NCI-H2171 (cell line): Measurements from ENCODE around the gene TMTC2.

Experiments
- DNase-seq: peaks from one replicate; lab custom pipeline; 2025; lab: John Stamatoyannopoulos, UW

The TMTC2 gene

DNA sequence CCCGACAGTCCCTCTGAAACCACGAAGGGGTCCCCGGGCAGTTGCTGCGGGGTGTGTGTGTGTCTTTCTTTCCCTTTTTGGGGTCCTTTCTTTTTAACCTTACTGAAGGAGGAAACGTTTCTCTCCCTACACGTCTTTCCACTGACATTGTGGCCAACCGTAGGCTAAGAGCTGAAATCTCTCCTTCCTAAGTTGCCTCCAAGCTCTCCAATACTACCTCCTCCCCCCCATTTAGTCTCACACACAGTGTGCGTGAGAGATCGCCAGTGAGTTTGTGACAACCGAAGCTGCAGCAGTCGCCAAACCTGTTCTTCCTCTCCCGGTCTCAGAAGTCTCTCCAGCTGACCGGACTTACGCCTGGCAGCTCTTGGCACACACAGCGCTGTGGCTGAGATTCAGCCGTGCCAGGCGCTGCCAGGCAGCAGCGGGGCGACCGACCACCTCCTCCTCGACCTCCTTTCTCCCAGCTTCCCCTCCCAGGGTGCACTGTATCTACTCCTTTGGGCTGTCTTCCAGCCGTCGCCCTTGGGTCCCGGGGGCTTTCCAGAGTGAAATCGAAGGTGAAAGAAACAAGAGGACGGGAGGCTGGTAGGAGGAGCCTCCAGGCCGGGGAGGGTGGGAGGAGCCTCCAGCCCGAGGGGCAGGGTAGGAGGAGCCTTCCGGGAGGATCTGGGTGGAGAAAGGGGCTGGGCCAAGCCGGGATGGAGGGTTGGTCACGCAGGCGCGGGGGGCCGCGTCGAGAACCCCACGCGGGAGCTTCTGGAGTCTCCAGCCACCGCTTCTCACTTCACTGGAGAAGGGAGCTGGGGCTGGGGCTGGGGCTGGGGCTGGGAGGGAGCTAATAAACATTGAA is at the start of gene TMTC2:
TSS of gene TMTC2 (plus strand) at position 739 of the 853 bp plus-strand sequence.
- DNase-seq, result peak; percentile 92

DNA sequence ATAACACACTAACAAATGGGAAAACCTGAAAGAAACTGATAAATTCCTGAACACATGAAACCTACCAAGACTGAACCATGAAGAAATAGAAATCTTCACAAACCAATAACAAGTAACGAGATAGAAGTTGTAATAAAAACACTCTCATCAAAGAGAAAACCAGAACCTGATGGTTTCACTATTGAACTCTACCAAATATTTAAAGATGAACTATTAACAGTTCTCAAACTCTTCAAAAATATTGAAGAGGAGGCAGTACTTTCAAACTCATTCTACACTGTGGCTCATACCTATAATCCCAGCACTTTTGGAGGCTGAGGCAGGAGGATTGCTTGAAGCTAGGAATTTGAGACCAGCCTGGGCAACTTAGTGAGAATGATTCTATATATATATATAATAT is 48.4 kb upstream of the TMTC2 start:
- DNase-seq, result no peak

DNA sequence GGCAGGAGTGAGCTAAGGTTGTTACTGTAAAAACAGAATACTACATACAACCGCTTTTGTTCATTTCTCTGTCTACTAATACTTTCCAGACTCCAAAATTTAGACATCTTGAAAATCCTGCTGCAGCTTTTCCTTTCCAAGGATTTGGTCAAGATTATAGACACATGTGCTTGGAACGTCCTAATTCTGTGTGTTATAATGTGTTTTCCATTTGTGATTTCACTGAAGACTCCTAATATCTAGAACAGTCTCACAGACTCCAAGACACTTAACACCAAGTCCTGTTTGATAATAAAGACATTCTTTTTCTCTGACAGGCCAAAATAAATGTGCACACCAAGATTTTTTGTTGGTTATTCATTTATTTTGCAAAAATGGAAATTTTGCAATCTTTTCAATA is 41.8 kb upstream of the TMTC2 start:
- no peak for DNase-seq

DNA sequence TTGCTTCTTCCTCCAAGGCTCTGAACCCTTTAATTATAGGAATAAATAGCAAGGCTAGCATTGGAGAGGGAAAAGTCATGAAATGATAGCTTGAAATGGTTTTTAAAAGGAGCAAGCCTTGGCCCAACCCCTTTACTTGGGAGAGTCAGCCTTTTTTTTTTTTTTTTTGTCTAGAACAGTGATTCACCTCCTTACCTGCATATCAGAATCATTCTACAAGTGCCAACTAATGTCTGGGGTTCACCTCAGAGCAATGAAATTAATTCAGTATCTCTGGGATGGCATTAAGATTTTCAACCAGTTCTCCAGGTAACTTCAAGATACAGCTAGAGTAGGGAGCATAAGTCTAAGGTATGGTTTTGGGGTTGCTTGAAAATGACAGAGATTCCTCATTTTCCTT is 41.3 kb upstream of the TMTC2 start:
- no peak for DNase-seq

DNA sequence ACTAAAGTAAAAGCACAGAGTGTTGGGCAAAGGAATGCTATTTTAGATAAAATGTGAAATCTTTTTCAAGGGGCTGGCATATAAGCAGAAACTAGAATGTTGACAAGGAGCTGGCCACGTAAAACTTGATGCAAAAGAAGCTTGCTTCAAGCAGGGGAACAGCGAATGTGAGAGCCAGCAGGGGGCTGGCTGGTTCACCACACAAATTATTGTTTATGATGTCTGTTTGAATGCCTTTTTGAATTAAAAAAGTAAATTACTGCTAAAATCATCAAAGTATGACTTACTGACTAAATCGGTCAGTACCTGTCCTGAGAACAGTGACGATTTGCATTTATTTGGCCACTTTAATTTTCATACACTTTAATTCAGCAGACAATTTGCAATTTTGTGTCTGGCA is 38.9 kb upstream of the TMTC2 start:
- DNase-seq, result no peak

DNA sequence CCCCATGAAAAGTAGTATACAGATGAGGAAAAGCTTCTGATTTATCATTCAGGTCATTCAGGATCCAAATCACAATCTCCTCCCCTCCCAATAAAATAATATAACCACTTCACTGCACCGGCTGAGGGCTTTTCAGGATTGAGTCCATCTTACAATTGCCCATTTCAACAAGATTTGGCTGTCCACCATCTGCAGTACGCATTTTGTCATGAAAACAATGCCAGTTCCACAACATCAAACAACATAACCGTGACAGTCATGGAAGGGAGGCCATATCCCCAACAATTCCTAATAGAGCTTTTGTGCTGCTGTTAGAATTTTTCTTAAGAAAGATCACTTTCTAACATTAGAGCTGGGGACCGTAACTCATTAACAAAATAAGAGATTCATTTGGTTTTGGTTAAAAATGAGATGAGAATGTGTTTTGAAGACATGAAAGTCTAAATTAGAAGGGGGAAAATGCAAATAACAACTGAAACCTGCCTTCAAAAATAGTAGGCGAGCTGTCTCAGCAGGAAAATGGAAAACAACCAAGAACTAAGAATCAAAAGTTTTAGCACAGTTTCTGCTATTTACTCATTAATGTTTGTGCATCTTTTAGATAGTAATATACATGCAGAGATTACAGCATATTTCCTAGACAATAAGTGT is 38.3 kb upstream of the TMTC2 start:
- no peak for DNase-seq

DNA sequence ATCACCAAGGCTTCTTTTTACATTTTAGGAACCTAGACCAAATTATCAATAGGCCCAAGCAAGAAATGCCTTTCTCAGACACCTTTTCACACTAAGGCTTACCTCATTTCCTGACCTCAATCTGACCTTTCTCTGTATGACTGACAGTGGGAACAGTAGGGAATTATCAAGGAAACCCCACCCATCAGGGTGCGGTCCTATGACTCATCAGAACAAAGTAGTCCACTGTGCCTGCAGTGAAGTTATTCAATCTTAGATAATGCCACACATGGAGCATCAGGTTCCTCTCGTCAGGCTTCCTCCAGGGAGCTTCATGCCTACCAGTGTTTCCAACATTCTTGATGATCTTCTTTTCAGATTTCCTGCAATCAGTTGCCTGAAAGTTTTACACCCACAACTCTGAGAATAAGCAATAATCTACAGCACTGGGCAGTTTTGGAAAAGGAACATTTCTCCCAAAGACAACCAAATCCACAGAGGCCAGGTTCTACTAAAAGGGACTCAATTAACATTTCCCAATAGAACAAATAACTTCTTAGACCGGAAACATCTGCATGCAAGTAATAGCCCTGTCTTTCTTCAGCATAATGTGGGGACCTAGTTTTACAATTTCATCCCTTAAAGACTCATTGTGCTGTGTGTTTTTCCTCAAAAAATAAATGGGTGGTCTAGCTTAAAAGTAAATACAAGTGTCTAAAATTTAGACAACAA is 35.9 kb upstream of the TMTC2 start:
- no peak for DNase-seq

DNA sequence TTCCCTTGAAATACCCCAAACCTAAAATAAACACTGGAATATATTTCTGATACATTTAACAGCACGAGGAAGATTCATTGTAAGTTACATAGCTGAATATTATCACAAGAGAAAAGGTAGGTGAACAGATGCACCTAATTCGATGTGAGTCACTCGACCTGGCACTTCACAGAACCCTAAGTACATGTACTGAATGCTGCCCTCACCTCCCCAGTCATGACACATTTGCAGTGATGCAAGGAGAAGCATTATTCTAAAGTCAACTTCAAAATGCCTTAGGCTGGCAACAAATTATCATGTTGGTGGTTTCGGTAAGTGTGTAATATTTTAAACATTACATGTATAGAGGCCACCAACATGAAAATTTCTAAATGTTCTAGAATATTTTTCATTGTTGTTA is 35.2 kb upstream of the TMTC2 start:
- DNase-seq, result no peak

DNA sequence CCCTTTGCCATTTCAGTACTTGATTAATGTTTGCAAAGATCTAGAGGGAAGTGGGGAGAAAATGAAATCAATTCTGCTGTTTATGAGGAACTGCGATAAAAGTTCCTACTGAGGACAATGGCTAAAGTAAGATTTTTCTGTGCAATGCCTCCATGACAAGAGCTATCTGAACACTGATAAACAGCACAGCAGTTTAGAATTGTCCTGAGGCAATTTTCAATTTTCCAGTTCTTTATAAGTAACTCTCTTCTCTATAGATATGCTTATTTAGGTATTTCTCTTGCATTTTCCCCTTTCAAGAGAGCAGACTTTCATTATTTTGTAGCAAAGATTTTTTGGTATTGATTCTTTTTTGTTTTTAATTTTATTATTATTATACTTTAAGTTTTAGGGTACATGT is 34.6 kb upstream of the TMTC2 start:
- DNase-seq, result no peak

DNA sequence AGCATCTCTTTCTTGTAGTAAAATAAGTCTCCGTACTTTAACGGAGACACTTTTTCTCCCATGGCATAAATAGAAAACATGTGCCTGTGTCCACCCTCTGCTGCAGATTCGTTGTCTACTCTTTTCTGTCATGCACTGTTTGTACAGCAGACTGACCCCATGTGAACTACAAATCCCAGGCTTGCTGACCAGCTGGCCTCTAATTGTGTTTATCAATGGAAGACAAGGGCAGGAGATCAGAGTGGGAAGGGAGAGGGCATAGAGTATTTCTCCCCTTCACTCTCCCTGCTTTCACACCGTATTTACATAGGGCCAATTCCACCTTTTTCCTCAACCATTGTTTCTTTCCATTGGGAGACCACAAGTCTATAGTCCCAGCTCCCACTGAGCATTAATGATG is 31.0 kb upstream of the TMTC2 start:
- no peak for DNase-seq

DNA sequence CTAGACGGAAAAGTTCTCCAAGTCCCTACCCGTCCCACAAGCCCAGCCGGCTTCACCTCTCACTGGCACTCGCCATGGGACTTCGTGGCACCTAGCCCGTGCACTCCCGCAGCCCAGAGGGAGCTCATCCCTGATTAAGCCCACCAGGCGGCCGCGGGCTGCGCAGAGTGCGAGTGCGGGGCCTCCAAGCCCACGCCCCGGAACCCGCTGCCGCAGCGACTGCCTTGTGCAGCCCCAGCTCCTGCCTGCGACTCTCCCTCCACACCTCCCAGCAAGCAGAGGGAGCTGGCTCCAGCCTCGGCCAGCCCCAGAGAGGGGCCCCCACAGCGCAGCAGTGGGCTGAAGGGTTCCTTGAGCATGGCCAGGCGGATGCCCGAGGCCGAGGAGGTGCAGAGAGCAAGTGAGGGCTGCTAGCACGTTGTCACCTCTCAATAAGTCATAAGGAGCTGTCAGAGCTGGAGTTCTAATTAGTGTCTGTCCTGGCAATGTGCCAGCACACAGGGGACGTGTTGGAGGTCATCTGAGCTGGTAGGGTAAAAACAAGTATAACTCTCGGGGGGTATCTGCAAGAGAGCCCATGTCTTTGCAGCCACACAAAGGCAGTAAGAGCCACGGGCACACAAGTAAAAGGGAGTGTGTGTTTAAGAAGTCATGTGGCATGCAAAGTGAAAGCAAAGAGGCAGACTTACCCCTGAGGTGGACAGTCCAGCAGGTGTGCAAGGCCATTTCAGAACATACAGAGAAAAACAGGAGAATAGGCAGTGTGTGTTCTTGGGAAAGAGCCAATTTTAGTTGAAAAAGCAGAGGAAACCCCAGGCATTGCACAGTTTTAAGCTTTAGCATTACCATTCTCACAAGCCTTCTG is 27.1 kb upstream of the TMTC2 start:
- DNase-seq, result no peak

DNA sequence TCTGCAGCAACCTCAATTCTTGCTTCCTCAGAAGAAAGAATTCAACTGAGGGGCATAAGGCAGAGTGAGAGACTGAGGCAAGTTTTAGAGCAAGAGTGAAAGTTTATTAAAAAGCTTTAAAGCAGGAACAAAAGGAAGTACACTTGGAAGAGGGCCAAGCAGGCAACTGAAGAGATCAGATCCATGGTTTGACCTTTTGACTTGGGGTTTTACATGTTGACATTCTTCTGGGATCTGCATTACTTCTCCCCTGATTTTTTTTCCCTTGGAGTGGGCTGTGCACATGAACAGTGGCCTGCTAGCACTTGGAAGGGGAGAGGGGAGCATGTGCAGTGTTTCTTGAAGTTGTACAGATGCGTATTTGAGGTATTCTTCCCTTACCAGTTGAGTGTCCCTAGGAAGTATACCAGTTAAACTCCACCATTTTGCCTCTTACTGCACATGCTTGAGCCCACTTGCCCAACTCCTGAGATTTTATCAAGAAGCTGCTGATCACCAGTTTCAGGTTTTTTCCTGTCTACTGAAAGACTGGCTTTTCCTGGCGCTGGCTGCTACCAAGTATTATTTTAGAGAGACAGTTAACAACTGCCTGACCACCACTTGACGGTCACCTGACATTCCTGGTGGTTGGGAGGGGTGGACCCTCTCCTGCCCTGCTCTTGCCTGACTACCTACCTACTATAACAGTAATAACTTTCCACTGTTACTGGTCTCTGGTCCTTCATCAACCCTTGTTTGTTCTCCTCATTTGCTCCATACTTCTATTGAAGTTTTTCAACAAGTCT is 26.0 kb upstream of the TMTC2 start:
- no peak for DNase-seq

DNA sequence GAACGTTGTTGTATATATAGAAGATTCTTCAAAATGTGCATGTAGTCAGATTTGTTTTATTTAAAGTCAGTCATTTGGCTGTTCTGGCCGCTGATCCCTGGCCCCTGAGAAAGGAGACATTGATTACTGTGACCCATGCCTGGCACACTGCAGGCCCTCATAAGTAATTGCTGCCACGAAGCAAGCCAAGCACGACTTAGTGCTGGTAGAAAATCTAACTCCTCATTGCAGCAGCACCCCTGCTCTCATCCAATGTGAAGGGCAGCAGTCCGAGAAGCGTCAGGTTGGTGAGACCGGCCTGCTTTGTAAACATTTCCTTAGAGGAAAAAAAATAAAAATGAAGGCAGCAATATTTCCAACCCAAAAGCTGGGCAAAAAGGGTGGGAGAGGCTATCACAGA is 22.8 kb upstream of the TMTC2 start:
- no peak for DNase-seq

DNA sequence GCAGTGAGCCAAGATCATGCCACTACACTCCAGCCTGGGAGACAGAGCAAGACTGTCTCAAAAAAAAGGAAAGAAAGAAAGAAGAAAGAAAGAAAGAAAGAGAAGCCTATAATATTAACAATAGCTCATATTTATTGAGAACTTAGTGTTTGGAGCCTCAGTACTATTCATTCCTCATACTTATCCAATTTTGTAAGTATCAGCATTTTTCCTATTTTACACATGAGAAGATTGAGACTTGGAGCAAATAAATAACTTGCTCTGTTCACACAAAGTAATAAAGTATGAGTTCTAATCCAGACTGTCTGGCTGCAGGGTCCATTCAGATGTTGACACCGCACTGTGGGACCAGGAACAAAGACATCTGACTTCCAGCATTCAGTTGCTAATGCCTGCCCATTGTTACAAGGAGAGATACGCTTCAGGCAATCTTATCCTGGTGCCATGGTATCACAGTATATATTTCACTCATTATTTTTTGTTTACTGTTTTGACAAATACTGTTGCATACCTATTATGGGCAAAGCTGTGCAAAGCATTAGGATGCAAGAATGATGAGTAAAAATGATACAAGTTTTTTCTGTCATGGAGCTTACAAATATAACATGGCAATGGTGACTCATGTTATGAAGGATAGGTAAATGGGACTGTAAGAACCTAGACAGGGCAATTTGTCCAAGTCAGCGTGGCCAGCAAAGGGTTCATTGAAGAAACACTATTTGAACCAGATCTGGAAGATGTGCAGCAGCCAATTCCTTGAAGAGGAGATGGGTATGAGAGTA is 21.4 kb upstream of the TMTC2 start:
- no peak for DNase-seq

DNA sequence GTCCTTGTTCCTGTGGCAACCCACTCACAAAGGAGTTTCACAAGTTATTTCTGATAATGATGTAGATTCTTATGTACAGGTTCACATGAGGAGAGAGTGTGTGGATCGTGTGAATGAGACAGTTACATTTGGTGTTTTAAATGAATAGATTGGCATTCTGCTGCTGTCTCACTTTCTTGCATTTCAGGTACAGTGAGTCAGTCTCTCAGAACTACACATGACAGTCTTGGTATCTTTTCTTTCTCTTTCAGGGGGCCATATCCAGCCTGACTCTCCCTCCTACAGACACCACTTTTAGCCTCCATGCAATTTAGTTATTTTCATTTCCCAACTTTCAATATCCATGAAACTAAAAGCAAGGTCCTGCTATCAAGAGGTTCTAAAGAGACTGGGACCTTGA is 19.9 kb upstream of the TMTC2 start:
- no peak for DNase-seq

DNA sequence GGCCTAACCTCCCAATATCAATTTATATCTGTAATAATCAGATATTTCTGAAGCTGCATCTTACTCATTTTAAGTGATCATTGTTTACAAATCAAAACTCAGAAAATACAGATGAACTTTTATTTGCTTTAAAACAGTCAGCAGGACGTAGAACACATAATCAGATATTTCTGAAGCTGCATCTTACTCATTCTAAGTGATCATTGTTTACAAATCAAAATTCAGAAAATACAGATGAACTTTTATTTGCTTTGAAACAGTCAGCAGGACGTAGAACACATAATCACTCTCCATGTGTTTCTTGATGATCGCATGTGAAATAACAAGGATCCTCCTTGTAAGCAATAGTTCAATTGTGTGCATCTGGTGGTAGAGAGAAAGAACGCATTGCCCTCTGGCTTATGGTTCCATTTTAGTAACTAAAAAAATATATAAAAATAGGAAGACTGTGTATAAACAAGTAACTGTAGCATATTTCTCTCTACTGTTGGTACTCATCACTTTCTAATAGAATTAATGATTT is 15.0 kb upstream of the TMTC2 start:
- DNase-seq, result no peak

DNA sequence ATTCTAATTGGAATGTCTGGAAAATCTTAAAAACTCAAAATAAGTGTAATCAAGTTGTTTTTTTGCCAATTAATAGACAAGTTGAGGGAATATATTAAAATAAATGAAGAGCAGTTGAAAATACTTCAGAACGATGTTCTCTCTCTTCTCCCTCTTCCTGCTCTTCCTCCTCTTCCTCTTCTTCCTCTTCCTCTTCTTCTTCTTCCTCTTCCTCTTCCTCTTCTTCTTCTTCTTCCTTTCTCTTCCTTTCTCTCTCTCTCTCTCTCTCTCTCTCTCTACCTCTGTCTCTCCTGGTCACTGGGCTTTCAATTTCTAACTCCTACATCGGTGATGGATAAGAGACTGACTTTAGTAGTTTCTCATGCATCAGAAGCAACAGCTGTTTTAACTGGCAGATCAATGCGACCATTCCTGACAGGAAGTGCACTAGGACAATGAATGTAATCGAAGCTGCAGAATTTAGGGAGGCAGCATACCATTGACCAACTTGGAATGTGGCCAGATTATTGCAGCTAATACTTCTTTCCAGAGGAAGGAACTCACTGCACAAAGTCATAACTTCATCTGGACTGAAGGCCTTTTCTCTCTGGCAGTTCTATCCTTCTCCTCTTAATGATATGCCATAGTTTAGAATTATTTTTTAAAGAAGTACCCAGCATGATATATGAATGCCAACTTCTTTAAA is 13.8 kb upstream of the TMTC2 start:
- no peak for DNase-seq

DNA sequence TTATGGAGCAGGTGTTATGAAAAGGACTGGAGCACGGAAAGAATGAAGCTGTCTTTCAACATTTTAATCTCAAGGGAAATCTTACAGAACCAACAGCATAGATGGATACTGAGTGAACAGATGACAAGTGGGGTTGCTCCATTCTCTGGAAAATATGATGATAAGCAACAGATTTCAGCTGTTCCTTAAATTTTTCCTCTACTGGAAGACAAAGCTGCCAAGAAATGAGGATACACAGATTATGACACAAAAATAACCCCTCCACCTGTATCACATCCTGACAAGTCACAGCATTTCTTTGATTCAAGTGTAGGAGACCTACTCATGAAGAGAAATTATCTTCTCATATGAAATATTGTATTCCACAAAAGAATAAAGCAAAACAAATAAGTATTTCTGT is 13.0 kb upstream of the TMTC2 start:
- peak; percentile 90 for DNase-seq

DNA sequence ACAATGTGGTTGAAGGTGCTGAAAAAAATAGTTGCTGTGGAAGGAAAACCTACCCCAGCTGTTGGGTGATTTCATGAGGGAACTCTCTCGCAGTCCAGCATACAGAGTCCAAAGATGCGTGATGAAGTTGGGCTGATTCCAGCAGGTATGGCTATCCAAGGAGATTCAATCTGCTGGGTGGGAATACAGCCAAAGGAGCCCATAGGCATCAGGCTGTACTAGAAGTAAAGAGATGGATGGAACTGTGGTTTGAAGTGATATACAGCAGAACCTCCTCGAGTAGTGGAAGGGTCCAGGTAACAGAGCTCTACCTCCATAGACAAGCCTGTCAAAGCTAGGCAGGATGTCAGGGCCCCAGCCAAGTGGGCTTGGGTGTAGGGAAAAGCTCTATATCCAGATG is 11.5 kb upstream of the TMTC2 start:
- peak; percentile 92 for DNase-seq

DNA sequence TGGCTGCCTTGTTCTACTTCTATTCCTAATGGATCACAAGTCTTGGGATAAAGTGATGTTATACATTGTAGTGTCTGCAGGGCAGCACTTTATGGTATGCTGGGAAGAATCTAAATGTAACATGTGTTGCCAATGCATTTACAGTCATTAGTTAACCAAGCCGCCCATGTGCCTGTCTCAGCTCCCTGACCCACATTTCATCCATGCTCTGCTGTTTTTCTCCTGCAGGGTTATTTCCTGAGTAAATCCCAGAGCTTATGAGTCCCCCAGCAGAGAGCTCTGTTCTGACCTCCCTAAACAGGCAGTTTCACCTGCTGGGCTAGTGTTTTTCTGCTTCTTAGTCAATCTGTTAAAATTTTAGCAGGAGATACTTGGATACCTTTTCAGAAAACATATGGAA is 4.4 kb upstream of the TMTC2 start:
- no peak for DNase-seq
